HT-29 (cell line): Measurements from ENCODE around the gene PPP3CA. TPM values are rescaled to one million over a fixed set of nuclear protein-coding genes. Genes with fewer than 3 reads are reported as not detected.
"Not testable (repeated sequence)": the region's sequence is repeated elsewhere in the genome, so short reads cannot be mapped to it uniquely, and the experiment has no call there.

Source experiments
- DNase-seq: peaks from one replicate; pipeline ENCODE4 v3.0.0-alpha.2; 2015; ENCODE audit warnings: low spot score
- total RNA-seq: library from RNA; depleted of rRNA; stranded (reverse); fragments of >200 nt; shearing (Covaris generic); gene quantifications from 2 replicates; pipeline ENCODE4 v1.2.3, GENCODE V29; 2014

The PPP3CA gene
- total RNA-seq, 1 experiment from 2014 or later = 20.3 TPM

- DNase-seq = no peak
These were observed 337.9 kb downstream of the PPP3CA start for GRCh38 chr4:101009471-101009870.

DNA sequence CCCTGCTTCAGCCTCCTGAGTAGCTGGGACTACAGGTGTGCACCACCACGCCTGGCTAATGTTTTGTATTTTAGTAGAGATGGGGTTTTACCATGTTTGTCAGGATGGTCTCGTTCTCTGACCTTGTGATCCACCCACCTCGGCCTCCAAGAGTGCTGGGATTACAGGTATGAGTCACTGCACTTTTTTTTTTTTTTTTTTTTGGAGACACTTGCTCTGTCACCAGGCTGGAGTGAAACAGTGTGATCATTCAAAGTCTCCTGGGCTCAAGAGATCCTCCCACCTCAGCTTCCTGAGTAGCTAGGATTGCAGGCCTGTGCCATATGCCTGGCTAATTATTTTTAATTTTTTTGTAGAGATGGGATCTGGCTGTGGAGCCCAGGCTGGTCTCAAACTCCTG, 338.8 kb downstream of the PPP3CA start:
- DNase-seq = no peak

DNA sequence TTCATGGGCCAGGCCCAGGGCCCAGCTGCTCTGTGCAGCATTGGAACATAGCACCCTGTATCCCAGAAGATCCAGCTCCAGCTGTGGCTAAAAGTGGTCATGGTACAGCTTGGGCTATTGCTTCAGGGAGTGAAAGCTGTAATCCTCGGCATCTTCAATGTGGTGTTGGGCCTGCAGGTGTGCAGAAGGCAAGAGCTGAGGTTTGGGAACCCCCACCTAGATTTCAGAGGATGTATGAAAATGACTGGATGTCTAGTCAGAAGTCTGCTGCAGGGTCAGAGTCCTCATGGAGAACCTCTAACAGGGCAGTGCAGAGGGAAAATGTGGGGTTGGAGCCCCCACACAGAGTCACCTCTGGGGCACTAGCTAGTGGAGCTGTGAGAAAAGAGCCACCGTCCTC, 341.7 kb downstream of the PPP3CA start:
- DNase-seq = no peak

DNA sequence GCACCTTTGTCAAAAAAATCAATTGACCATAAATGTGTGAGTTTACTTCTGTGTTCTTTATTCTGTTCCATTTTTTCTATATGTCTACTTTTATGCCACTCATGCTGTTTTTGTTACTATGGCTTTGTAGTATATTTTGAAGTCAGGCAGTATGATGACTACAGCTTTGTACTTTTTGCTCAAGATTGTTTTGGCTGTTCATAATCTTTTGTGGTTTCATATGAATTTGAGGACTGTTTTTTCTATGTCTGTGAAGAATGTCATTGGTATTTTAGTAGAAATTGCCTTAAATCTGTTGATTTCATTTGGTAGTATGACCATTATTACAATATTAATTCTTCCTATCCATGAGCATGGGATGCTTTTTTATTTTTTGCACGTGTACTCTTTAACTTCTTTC, 346.8 kb downstream of the PPP3CA start:
- no peak for DNase-seq

- no peak for DNase-seq
These were observed 351.7 kb downstream of the PPP3CA start for GRCh38 chr4:100995671-100996070.

- DNase-seq = not testable (repeated sequence)
These were observed 352.3 kb downstream of the PPP3CA start for GRCh38 chr4:100995002-100995401.

DNA sequence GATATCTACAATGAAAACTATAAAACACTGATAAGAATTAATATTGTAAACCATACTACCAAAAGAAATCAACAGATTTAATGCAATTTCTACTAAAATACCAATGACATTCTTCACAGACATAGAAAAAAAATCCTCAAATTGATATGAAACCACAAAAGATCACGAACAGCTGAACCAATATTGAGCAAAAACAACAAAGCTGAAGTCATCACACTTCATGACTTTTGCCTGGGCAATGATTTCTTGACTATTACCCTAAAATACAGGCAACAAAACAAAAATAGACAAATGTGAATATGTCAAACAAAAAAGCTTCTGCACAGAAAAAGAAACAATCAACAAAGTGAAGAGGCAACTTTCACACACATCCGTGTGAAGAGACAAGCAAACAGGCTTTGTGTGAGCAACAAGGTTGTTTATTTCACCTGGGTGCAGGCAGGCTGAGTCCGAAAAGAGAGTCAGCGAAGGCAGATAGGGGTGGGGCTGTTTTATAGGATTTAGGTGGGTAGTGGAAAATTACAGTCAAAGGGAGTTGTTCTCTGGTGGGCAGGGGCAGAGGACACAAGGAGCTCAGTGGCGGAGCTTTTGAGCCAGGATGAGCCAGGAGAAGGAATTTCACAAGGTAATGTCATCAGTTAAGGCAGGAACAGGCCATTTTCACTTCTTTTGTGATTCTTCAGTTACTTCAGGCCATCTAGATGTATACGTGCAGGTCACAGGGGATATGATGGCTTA, 355.8 kb downstream of the PPP3CA start:
- not testable (repeated sequence) for DNase-seq

GRCh38 chr4:100989401-100989800, 357.9 kb downstream of the PPP3CA start:
- no peak for DNase-seq

DNA sequence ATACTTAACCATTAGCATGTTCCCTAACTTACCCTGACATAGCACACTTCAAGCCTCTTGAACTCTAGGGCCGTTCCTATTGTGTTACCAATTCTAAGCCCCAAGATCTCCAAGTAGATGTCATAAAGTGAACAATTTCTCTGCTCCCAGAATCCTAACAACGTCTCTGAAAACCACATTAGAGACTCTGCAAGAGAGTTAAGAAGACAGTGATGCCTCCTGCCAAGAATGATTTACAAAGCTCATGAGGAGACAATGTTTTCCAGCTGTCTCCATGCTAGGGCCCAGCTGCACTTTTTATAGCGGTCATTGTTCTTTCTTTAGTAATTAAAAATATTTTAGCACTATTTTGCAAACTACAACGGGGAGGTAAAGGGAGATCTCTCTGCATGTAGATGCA, 358.4 kb downstream of the PPP3CA start:
- DNase-seq = no peak

DNA sequence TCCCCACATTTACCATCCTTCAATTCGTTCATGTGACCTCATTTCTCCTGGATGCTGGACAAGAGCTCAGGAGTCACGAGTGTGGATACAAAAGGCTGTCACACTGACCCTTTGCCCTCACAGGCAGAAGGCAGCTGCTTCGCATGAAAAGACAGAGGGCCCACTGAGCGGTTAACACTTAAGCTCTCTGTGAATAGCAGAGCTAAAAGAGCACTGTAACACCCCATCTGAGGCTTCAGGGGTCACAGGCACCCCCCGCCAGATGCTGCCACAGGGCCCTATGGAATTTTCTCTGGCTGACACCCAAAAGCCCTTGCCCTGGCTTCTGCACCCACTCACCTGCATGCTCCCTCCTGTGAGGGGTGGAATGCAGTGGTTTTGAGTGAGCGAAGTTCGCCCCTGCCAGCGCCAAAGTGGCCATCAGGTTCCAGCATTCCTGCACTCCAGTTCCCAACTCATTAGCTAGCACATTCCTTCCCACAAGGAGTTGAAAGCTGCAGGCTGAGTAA, 360.9 kb downstream of the PPP3CA start:
- DNase-seq = no peak

DNA sequence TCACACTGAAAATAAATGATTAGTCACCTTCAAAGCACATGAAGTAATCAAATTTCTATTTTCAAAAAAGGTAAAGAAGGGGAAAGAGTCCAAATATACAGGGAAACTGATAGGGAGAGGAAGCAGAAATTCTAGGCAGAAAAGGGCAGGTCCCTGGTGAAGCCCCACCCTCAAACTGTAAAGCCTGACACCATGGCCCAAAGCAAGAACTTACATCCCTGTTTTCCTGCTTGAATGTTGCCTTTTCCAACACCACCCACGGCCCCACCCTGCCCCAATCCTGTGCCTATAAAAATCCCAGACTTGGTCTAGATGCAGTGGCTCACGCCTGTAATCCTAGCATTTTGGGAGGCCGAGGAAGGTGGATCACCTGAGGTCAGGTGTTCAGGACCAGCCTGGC, 361.8 kb downstream of the PPP3CA start:
- no peak for DNase-seq

GRCh38 chr4:100984901-100985300, 362.4 kb downstream of the PPP3CA start:
- no peak for DNase-seq

DNA sequence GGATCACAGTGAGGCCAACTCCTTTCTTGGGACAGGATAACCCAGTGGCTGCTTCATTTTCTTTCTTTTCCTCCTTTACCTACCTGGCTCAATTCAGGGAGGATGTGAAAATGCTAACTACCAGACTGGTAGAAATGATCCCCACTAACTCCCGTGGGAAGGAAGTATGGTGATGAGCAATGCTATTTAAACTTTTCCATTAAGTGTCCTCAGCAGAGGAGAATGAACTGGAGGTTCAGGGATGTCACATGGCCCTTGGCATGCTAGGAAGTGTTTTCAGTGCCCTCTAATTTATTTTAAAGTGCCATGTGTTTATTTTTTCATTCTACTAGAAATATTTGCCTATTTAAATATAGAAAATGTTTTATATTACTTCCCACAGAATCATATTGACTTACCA, 363.9 kb downstream of the PPP3CA start:
- no peak for DNase-seq

DNA sequence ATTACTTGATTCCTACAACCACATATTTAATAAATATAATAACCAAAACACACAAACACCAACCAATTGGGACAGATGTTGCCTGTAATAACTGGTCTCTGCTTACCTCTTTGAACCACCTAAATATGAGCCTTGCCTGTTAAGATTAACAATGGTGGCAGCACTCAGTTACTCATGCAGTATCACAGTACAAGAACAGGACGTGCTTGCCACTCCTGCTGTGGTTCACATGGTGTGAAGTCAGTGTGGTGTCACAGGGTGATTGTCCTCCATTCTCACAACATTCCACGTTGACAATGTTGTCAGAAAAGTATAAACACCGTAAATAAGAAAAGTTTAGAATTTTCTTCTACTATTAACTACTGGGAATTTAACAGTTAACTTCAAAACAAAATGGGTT, 365.0 kb downstream of the PPP3CA start:
- DNase-seq = no peak

DNA sequence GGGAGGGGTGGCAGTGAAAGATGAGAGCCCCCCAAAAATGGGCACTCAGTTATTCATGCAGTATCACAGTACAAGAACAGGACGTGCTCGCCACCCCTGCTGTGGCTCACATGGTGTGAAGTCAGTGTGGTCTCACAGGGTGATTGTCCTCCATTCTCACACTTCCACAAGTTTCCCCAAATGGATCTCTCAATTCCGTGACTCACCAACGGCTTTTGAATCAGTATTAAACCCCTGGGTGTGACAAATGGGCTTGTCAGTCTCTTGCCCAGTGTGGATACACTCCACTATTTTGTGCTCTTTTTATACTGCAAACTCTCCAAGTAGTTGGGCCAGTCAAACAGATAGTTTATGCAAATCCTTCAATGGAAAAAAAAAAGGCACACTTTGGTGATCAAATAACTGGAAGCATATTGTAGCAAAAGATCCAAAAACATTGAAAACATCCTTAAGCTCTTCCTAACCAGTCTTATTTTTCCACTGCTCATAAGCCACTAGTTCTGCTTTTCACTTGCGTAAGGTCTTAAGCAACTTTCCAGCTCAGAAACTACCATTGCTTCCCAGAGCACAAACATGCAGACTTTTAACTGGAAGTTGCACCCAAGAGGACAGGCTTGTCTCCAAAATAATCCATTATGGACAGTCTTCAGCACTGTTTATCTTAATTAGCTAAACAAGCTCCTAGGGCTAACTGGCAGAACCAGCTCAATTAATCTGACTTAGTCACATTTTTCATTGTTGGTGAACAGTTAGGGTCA, 365.7 kb downstream of the PPP3CA start:
- DNase-seq = no peak

GRCh38 chr4:100979736-100980135, 367.6 kb downstream of the PPP3CA start:
- no peak for DNase-seq

- no peak for DNase-seq
These were observed 369.5 kb downstream of the PPP3CA start for GRCh38 chr4:100977746-100978397.

DNA sequence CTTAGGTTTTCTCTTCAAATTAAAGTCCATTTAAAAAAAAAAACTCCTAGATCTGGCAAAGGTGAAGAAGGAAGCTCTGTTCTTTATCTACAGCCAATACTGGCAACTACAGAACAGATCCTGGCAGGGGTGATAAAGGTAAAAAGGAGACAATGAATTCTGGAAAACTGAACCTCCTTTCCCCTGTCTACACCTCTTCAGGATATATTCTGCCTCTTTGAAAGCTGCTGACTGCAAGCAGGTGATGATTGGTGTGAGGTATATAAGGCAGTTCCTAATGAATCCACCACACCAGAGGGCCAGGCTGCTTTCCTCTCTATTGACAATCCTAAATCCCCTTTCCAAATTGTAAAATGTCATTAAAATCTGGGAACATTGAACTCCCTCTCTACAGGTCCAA, 370.1 kb downstream of the PPP3CA start:
- DNase-seq = no peak
